ENCODE data around the gene TAB3.

Gene TAB3

GRCh38 chrX:30904632-30905031 lies 15.6 kb upstream of the TAB3 start:
- no peak for DNase-seq (ENCODE audit: low spot score in 2 of 2)
- H3K4me3 Mint-ChIP-seq = no peak overlapping the region

DNA sequence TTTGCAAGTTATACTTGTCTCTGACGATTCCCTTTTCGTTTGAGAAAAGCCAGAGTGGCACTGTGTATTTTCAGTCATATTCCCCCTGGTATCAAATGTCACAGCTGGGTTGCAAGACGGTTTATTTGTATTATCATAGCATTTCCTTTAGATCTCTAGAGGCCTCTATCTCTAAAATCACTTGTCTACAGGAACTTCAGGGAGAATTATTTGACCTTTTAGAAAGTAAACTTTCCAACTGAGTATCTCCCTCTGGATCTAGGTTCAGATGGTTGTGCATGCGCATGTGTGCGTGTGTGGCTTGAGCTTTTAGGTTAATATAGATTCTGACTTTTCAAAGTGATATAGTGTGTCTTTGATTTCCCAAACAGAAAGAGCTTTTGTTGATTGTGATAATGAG lies 15.1 kb upstream of the TAB3 start:
- Mint-ChIP-seq H3K4me1 (no peaks in the 10 kb centered on the region), H3K27ac (ENCODE audit: low read depth) (no peak overlapping the region), H3K27me3 (peaks cover 10% of the 10 kb centered on the region), H3K9me3 (no peaks in the 10 kb centered on the region), H3K4me3 (no peak overlapping the region), H3K36me3 (ENCODE audit: insufficient read depth) (no peaks in the 10 kb centered on the region)
- ATAC-seq (replicated peaks; ENCODE audit: extremely low read depth, poor library complexity, severe bottlenecking) (no peak), DNase-seq (ENCODE audit: low spot score in 2 of 2) (no peak)

More at GRCh38 chrX:30904632-30905031, 15.6 kb upstream of the TAB3 start:
- Mint-ChIP-seq H3K27ac (ENCODE audit: low read depth) (no peak overlapping the region), H3K9me3 (no peaks in the 10 kb centered on the region), H3K4me1 (no peaks in the 10 kb centered on the region), H3K36me3 (ENCODE audit: insufficient read depth) (no peaks in the 10 kb centered on the region), H3K27me3 (peaks cover 10% of the 10 kb centered on the region)
- ATAC-seq (replicated peaks; ENCODE audit: extremely low read depth, poor library complexity, severe bottlenecking) = no peak

GRCh38 chrX:30900227-30900626 lies 11.2 kb upstream of the TAB3 start:
- no peak overlapping the region for H3K4me3 Mint-ChIP-seq
- H3K27me3 Mint-ChIP-seq = peaks cover 10% of the 10 kb centered on the region
- DNase-seq (ENCODE audit: low spot score in 2 of 2) (no peak), ATAC-seq (replicated peaks; ENCODE audit: extremely low read depth, poor library complexity, severe bottlenecking) (no peak)
- H3K36me3 Mint-ChIP-seq (ENCODE audit: insufficient read depth) = no peaks in the 10 kb centered on the region
- no peaks in the 10 kb centered on the region for H3K9me3 Mint-ChIP-seq
- H3K27ac Mint-ChIP-seq (ENCODE audit: low read depth) = no peak overlapping the region
- H3K4me1 Mint-ChIP-seq = no peaks in the 10 kb centered on the region

GRCh38 chrX:30898886-30899285 lies 9.8 kb upstream of the TAB3 start:
- no peak for ATAC-seq (replicated peaks; ENCODE audit: extremely low read depth, poor library complexity, severe bottlenecking)
- H3K9me3 Mint-ChIP-seq = no peaks in the 10 kb centered on the region
- no peak for DNase-seq (ENCODE audit: low spot score in 2 of 2)
- no peak overlapping the region for H3K4me3 Mint-ChIP-seq
- no peaks in the 10 kb centered on the region for H3K27me3 Mint-ChIP-seq
- H3K4me1 Mint-ChIP-seq = no peaks in the 10 kb centered on the region
- H3K36me3 Mint-ChIP-seq (ENCODE audit: insufficient read depth) = no peaks in the 10 kb centered on the region
- H3K27ac Mint-ChIP-seq (ENCODE audit: low read depth) = no peak overlapping the region

GRCh38 chrX:30895370-30895769 lies 6.3 kb upstream of the TAB3 start:
- Mint-ChIP-seq H3K36me3 (ENCODE audit: insufficient read depth) (no peaks in the 10 kb centered on the region), H3K4me3 (no peak overlapping the region), H3K27ac (ENCODE audit: low read depth) (no peak overlapping the region), H3K27me3 (no peaks in the 10 kb centered on the region), H3K9me3 (no peaks in the 10 kb centered on the region), H3K4me1 (no peaks in the 10 kb centered on the region)
- DNase-seq (ENCODE audit: low spot score in 2 of 2) (no peak), ATAC-seq (replicated peaks; ENCODE audit: extremely low read depth, poor library complexity, severe bottlenecking) (no peak)

- no peak for DNase-seq (ENCODE audit: low spot score in 2 of 2)
- no peak for ATAC-seq (replicated peaks; ENCODE audit: extremely low read depth, poor library complexity, severe bottlenecking)
- no peaks in the 10 kb centered on the region for H3K9me3 Mint-ChIP-seq
- H3K27me3 Mint-ChIP-seq = no peaks in the 10 kb centered on the region
- no peak overlapping the region for H3K27ac Mint-ChIP-seq (ENCODE audit: low read depth)
- H3K4me1 Mint-ChIP-seq = peaks cover 11% of the 10 kb centered on the region
- H3K36me3 Mint-ChIP-seq (ENCODE audit: insufficient read depth) = peaks cover 7% of the 10 kb centered on the region
- no peak overlapping the region for H3K4me3 Mint-ChIP-seq
Measured at GRCh38 chrX:30893206-30893605, 4.2 kb upstream of the TAB3 start.

DNA sequence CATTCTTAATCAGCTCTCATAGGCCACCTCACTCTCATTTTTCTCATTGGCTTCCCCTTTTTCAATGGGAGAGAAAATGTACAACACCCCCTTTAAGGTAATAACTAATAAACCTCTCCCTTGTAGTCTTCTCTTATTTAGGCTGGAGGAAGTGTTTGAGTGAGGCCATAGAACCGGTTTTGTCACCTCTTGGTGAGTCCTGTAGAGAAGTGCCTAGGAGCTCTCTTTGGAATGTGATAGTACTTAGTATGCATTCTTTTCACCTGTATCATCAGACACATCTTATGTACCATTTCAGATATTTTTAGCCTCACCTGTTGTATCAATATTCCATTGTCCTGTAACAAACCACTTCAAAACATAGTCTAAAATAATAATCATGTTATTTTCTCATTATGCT lies 3.5 kb upstream of the TAB3 start:
- Mint-ChIP-seq H3K36me3 (ENCODE audit: insufficient read depth) (peaks cover 7% of the 10 kb centered on the region), H3K4me1 (peaks cover 17% of the 10 kb centered on the region), H3K4me3 (no peak overlapping the region), H3K27me3 (no peaks in the 10 kb centered on the region), H3K9me3 (no peaks in the 10 kb centered on the region), H3K27ac (ENCODE audit: low read depth) (no peak overlapping the region)
- DNase-seq (ENCODE audit: low spot score in 2 of 2) (no peak), ATAC-seq (replicated peaks; ENCODE audit: extremely low read depth, poor library complexity, severe bottlenecking) (no peak)

- DNase-seq (ENCODE audit: low spot score in 2 of 2) (peak in 1 of 2 donors; percentile 9), ATAC-seq (replicated peaks; ENCODE audit: extremely low read depth, poor library complexity, severe bottlenecking) (peak; percentile 4)
- Mint-ChIP-seq H3K4me3 (peak overlapping the region; percentile 86), H3K36me3 (ENCODE audit: insufficient read depth) (peaks cover 7% of the 10 kb centered on the region), H3K27ac (ENCODE audit: low read depth) (peak overlapping the region; percentile 90), H3K9me3 (no peaks in the 10 kb centered on the region), H3K27me3 (no peaks in the 10 kb centered on the region), H3K4me1 (peaks cover 34% of the 10 kb centered on the region)
Measured at GRCh38 chrX:30888526-30889146, 418 bp downstream of the TAB3 start.

DNA sequence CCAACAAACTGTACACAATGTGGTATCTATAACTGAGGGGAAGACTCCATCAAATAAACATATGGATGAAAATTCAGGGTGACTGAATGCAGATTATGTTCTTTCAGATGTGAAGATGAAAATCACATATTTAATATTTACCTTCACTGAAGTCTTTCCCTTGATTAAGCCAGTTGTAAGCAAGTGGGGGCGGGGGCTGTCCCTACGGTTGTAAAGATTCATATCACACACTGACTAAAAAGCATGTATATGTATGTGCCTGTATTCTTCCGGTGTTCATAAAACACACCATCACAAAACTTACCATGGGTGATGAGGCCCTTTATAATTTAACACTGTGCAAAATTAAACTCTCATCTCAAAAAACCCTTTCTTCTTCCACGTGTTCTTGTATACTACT lies 1.3 kb downstream of the TAB3 start:
- peak overlapping the region; percentile 86 for H3K4me3 Mint-ChIP-seq
- H3K36me3 Mint-ChIP-seq (ENCODE audit: insufficient read depth) = peaks cover 7% of the 10 kb centered on the region
- H3K9me3 Mint-ChIP-seq = no peaks in the 10 kb centered on the region
- no peak for ATAC-seq (replicated peaks; ENCODE audit: extremely low read depth, poor library complexity, severe bottlenecking)
- H3K27me3 Mint-ChIP-seq = no peaks in the 10 kb centered on the region
- H3K27ac Mint-ChIP-seq (ENCODE audit: low read depth) = peak overlapping the region; percentile 68
- DNase-seq (ENCODE audit: low spot score in 2 of 2) = no peak
- peaks cover 41% of the 10 kb centered on the region for H3K4me1 Mint-ChIP-seq

GRCh38 chrX:30887288-30887687 lies 1.8 kb downstream of the TAB3 start:
- Mint-ChIP-seq H3K9me3 (no peaks in the 10 kb centered on the region), H3K36me3 (ENCODE audit: insufficient read depth) (peaks cover 7% of the 10 kb centered on the region), H3K4me3 (no peak overlapping the region), H3K4me1 (peaks cover 41% of the 10 kb centered on the region), H3K27me3 (no peaks in the 10 kb centered on the region), H3K27ac (ENCODE audit: low read depth) (no peak overlapping the region)
- ATAC-seq (replicated peaks; ENCODE audit: extremely low read depth, poor library complexity, severe bottlenecking) = no peak
- DNase-seq (ENCODE audit: low spot score in 2 of 2) = no peak

DNA sequence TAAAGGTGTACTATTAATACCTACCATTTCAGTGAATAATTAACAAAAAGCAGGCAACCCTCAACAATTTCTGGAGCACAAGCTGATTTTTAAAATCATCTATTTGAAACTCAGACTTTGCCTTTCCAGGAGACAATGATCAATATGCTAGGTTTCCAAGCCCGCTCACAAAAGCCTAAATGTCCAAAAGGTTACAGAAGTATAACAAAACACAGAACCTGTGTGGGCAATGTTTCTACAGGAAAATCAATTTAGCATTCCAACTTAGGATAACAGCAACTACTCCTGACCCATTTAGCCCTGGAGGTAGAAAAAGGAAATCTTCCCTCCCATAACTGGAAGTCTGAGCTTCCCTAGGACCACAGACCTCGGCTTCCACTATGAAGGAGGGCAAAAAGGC lies 3.9 kb downstream of the TAB3 start:
- no peak for DNase-seq (ENCODE audit: low spot score in 2 of 2)
- Mint-ChIP-seq H3K4me1 (peaks cover 49% of the 10 kb centered on the region), H3K27ac (ENCODE audit: low read depth) (no peak overlapping the region), H3K27me3 (no peaks in the 10 kb centered on the region), H3K9me3 (no peaks in the 10 kb centered on the region), H3K36me3 (ENCODE audit: insufficient read depth) (peaks cover 7% of the 10 kb centered on the region), H3K4me3 (no peak overlapping the region)
- ATAC-seq (replicated peaks; ENCODE audit: extremely low read depth, poor library complexity, severe bottlenecking) = no peak

GRCh38 chrX:30883138-30883537 lies 5.9 kb downstream of the TAB3 start:
- Mint-ChIP-seq H3K4me1 (peaks cover 43% of the 10 kb centered on the region), H3K36me3 (ENCODE audit: insufficient read depth) (peaks cover 2% of the 10 kb centered on the region), H3K27ac (ENCODE audit: low read depth) (no peak overlapping the region), H3K9me3 (no peaks in the 10 kb centered on the region), H3K4me3 (no peak overlapping the region), H3K27me3 (no peaks in the 10 kb centered on the region)
- DNase-seq (ENCODE audit: low spot score in 2 of 2) (no peak), ATAC-seq (replicated peaks; ENCODE audit: extremely low read depth, poor library complexity, severe bottlenecking) (no peak)

DNA sequence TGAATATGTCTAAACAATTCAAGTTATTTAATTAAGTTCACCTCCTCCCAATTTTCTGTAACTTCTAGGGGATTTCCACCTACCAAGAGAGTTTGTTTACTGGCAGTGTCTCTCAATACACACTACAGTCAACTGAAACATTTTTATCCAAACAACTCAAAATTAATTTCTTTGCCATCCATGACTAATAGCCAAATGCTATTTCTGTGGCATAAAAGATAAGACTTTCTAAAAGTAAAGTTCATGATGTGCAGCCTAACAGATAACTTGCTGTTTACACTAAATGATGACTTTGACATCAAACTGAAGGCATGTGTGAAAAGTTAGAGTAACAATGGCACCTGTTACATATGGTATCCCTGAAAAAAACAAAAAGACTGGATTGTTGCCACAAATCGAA lies 7.3 kb downstream of the TAB3 start:
- no peaks in the 10 kb centered on the region for H3K9me3 Mint-ChIP-seq
- peaks cover 2% of the 10 kb centered on the region for H3K36me3 Mint-ChIP-seq (ENCODE audit: insufficient read depth)
- ATAC-seq (replicated peaks; ENCODE audit: extremely low read depth, poor library complexity, severe bottlenecking) (no peak), DNase-seq (ENCODE audit: low spot score in 2 of 2) (no peak)
- no peak overlapping the region for H3K27ac Mint-ChIP-seq (ENCODE audit: low read depth)
- no peak overlapping the region for H3K4me3 Mint-ChIP-seq
- no peaks in the 10 kb centered on the region for H3K27me3 Mint-ChIP-seq
- peaks cover 41% of the 10 kb centered on the region for H3K4me1 Mint-ChIP-seq

DNA sequence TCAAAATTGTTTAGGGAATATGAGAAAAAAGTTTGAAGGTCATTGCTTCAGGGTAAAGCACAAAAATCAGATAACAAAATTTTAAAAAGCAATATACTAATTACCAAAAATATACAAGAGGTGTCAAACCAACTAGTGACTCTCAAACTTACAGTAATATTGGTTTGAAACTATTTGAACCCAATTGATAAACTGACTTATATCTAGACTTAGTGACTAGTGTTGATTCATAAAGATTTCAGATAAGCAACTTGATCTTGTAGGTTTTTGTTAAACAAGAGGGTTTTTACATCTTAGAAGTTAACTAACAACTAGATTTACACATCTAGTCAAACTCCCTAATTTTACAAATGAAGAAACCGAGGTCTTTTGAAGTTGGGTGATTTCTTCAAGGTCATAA lies 7.7 kb downstream of the TAB3 start:
- DNase-seq (ENCODE audit: low spot score in 2 of 2) = no peak
- Mint-ChIP-seq H3K36me3 (ENCODE audit: insufficient read depth) (peaks cover 2% of the 10 kb centered on the region), H3K27ac (ENCODE audit: low read depth) (no peak overlapping the region), H3K9me3 (no peaks in the 10 kb centered on the region), H3K4me1 (peaks cover 45% of the 10 kb centered on the region), H3K27me3 (no peaks in the 10 kb centered on the region), H3K4me3 (no peak overlapping the region)
- no peak for ATAC-seq (replicated peaks; ENCODE audit: extremely low read depth, poor library complexity, severe bottlenecking)

Data from central memory CD8-positive, alpha-beta T cell (primary cell).